8988T (cell line): Measurements from ENCODE around the gene SLC29A1.

Source experiments
- DNase-seq: peaks from one replicate; pipeline ENCODE4 v3.0.0; 2011

SLC29A1 gene

GRCh38 chr6:44237813-44238433, 14.5 kb downstream of the SLC29A1 start:
- DNase-seq = peak; percentile 72

GRCh38 chr6:44238687-44239350, 15.4 kb downstream of the SLC29A1 start:
- DNase-seq = no peak

- DNase-seq = no peak
Measured at GRCh38 chr6:44243345-44243744, 19.9 kb downstream of the SLC29A1 start.

DNA sequence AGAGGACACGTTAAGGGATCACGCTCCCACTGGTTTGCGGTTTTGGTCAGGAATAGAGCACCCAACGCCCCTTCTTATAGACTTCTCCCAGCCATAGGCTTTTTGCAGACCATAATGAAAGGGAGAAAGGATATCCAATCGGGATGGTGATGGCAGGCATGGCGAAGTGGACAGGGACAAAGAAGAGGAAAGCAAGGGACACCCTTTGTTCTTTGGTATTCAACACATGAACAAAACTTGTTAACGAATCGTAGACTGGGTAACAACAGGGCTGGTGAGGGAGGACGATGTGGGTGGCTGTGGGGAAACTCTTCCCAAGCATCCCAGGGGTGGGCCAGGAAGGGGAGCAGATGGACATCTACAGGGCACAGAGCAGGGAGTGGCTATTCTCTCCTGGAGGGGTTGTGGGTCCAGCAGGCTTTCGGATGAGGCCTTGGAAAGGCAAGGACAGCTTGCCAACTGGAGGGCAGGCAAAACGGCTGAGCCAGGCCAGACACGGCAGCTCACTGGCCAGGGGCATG, 22.1 kb downstream of the SLC29A1 start:
- DNase-seq = no peak

GRCh38 chr6:44245912-44246662, 22.7 kb downstream of the SLC29A1 start:
- peak; percentile 66 for DNase-seq

- no peak for DNase-seq
Measured at GRCh38 chr6:44246663-44247337, 23.4 kb downstream of the SLC29A1 start, which contains the start of gene HSP90AB1. TSS of gene HSP90AB1 (plus strand) at chr6:44247101. CDS start at chr6:44248630, 1,529 bp downstream.

DNA sequence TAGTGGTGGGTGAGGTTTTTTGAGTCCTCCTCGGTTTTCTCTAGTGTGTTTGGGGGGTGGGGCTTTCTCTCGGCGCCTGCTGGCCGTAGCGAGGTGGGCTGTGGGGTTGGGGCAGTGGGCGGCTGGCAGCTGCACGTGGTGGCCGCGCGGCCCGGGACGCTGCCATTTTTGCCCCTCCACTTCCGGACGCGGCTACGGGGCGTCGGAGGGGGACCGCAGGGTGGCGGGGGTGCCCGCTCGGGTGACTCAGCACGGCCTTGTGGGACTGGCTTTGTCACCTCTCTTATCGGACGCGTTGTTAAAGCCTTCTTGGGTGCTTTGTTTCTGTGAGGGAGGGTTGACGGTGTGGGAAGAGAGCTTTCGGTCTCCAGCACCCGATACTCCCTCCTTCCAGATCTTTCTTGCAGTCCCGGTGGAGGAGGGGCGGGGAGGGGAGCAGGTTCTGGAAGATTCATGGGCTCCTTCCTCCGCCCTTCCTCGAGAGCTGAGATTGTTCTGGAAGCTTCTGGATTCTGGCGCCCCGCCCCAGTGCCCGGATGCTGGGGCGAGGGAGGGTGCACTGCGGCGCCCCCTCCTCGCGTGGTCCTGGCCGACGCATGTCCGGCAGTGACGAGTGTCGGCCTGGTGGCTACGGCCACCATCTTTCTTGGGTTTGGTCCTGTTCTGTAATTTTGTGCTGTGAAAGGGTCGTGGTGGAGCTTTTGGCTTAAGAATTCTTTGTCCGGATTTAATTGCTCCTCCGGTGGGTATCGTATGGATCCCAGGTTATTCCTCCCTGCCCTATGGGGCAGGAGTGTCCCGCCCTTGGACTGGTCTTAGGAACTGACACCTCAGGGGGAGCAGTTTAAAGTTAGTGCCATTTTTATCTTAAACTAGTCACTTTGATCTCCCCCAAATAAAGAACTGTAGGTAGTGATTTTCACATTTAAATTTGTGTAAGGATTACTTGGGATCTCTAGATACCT, 24.2 kb downstream of the SLC29A1 start:
- DNase-seq = no peak

GRCh38 chr6:44248579-44248978, 25.2 kb downstream of the SLC29A1 start:
- DNase-seq = no peak

DNA sequence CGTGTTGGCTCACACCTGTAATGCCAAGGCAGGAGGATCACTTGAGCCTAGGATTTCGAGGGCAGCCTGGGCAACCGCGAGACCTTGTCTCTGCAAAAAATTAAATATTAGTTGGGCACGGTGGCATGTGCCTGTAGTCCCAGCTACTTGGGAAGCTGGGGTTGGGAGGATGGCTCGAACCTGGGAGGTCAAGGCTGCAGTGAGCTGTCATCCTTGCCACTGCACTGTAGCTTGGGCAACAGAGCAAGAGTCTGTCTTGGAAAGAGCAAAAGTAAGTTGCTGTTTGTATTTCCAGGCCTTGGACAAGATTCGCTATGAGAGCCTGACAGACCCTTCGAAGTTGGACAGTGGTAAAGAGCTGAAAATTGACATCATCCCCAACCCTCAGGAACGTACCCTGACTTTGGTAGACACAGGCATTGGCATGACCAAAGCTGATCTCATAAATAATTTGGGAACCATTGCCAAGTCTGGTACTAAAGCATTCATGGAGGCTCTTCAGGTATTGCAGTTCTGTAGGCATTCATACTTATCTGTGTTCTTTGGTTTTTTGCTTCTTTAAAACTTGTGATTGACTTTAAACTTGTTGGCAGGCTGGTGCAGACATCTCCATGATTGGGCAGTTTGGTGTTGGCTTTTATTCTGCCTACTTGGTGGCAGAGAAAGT, 25.8 kb downstream of the SLC29A1 start:
- no peak for DNase-seq

DNA sequence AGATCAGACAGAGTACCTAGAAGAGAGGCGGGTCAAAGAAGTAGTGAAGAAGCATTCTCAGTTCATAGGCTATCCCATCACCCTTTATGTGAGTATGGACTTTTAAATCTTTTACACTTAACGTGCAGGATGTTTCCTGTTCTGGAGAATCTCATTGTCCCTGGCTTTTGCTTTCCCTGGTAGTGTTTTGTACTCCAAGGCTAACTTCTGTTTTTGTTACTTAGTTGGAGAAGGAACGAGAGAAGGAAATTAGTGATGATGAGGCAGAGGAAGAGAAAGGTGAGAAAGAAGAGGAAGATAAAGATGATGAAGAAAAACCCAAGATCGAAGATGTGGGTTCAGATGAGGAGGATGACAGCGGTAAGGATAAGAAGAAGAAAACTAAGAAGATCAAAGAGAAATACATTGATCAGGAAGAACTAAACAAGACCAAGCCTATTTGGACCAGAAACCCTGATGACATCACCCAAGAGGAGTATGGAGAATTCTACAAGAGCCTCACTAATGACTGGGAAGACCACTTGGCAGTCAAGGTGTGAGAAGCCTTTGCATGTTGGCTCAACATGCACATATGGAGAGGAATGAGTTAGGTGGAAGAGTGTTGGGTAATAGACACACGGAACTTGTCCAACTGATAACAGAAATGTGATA, 26.8 kb downstream of the SLC29A1 start:
- DNase-seq = no peak

DNA sequence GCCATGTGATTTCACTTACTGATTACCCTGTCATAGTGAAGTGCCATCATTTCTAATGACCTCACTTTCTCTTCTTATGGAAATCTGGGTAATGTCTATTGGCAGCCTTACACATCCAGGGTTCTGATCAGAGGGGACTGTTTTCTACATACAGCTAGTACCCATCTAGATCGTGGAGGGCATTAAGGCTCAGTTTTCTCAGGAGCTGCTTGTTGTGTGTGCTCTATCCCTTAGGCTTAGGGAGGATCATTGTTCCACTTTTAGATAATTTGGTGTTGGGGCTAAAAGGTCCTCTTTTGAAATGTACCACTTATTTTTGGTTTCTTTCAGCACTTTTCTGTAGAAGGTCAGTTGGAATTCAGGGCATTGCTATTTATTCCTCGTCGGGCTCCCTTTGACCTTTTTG, 27.3 kb downstream of the SLC29A1 start:
- DNase-seq = no peak

DNA sequence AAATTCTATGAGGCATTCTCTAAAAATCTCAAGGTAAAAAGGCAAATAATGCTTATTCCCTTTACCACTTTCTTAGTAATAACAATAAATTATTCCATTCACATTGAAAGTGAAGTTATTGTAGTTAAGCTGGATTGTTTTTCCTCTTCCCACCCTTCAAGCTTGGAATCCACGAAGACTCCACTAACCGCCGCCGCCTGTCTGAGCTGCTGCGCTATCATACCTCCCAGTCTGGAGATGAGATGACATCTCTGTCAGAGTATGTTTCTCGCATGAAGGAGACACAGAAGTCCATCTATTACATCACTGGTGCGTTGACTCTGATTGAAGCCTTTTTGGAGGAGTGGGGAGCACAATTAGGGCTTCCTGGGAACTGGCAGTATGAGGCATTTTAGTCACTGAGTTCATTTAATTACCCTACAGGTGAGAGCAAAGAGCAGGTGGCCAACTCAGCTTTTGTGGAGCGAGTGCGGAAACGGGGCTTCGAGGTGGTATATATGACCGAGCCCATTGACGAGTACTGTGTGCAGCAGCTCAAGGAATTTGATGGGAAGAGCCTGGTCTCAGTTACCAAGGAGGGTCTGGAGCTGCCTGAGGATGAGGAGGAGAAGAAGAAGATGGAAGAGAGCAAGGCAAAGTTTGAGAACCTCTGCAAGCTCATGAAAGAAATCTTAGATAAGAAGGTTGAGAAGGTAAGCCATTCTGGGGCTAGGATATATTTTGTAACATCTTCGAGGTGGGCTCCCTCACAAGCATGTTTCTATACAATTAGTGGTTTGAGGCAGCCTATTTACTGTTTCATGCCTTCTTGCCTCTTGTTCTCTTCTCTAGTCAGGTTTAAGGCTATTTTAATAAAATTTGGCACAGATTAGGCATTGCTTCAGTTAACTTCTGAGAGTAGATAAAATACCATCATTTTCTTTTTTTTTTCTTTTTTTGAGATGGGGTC, 28.5 kb downstream of the SLC29A1 start:
- DNase-seq = no peak

DNA sequence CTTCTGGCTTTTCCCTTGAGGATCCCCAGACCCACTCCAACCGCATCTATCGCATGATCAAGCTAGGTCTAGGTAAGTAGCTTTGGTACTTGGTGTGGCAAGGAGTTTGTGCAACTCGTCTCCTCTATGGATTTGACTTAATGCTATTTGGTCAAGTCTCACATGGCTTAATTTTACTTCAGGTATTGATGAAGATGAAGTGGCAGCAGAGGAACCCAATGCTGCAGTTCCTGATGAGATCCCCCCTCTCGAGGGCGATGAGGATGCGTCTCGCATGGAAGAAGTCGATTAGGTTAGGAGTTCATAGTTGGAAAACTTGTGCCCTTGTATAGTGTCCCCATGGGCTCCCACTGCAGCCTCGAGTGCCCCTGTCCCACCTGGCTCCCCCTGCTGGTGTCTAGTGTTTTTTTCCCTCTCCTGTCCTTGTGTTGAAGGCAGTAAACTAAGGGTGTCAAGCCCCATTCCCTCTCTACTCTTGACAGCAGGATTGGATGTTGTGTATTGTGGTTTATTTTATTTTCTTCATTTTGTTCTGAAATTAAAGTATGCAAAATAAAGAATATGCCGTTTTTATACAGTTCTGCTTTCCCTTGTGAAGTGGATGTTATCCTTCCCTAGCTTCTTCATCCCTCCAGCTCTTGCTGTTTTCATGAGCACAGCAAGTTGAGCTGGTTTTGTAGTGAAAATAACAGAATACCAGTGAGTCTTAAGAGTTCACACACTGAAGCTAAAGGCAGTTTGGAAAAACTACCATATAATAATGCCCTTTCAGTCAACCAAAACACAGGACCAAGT, 30.1 kb downstream of the SLC29A1 start:
- DNase-seq = no peak

GRCh38 chr6:44254191-44255104, 31.1 kb downstream of the SLC29A1 start:
- no peak for DNase-seq

DNA sequence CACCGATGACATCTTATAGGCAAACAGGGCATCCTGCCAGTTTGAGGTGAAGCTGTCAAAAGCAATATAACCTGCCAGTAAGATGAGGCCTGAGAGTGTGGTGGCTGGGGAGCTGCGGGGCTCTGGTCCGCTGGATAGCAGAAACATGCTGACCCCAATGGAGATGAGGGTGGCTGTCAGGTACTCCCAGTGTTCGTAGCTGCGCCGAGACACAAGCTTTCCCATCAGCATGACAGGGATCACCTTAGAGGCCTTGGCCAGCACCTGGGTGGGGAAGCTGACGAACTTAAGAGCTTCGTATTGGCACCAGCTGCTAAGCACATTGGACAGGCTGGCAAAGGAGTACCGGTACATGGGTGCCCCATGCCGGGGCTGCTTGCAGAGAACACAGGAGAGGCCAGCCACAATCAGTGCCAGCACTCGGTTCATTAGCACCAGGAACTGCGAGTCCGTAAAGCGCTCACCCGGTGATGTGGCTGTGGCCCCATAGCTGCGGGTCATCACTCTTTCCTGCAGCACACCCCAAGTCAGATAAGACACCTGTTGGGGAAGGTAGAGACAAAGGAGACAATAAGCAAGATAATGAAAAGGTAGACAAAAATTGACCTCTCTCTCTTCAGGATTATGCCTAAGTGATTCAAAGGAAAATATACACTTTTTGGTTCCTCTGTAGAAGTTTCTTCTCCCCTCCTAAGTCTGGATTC, 31.9 kb downstream of the SLC29A1 start:
- DNase-seq = no peak

GRCh38 chr6:44255871-44256774, 32.7 kb downstream of the SLC29A1 start:
- no peak for DNase-seq
